Measurements from ENCODE around the gene IRF2BP1.

IRF2BP1 gene

GRCh38 chr19:45886427-45887199 lies 672 bp upstream of the IRF2BP1 start:
- DNase-seq (ENCODE audit: low spot score): peak; percentile 91
- TF ChIP-seq CTCF (IDR thresholded peaks at IDR 0.05; ENCODE audit: borderline replicate concordance, control extremely low read depth, extremely low read depth, insufficient read depth, missing control alignments): no peak
- in situ Hi-C loops (cut with MboI; ENCODE audit: low sequenced_read_pairs, unreplicated experiment): no loop called here

GRCh38 chr19:45884682-45885555 lies 1.0 kb downstream of the IRF2BP1 start:
- DNase-seq (ENCODE audit: low spot score): peak; percentile 65
- in situ Hi-C loops (cut with MboI; ENCODE audit: low sequenced_read_pairs, unreplicated experiment): no loop called here
- no peak for TF ChIP-seq CTCF (IDR thresholded peaks at IDR 0.05; ENCODE audit: borderline replicate concordance, control extremely low read depth, extremely low read depth, insufficient read depth, missing control alignments)

- in situ Hi-C loops (cut with MboI; ENCODE audit: low sequenced_read_pairs, unreplicated experiment): no loop called here
- no peak for DNase-seq (ENCODE audit: low spot score)
- TF ChIP-seq CTCF (IDR thresholded peaks at IDR 0.05; ENCODE audit: borderline replicate concordance, control extremely low read depth, extremely low read depth, insufficient read depth, missing control alignments): no peak
These were observed 1.9 kb downstream of the IRF2BP1 start for GRCh38 chr19:45883881-45884681.

- TF ChIP-seq CTCF (IDR thresholded peaks at IDR 0.05; ENCODE audit: borderline replicate concordance, control extremely low read depth, extremely low read depth, insufficient read depth, missing control alignments): no peak
- DNase-seq (ENCODE audit: low spot score): no peak
- in situ Hi-C loops (cut with MboI; ENCODE audit: low sequenced_read_pairs, unreplicated experiment): no loop called here
These were observed 2.4 kb downstream of the IRF2BP1 start for GRCh38 chr19:45883586-45883880.

GRCh38 chr19:45882652-45883585 lies 3.0 kb downstream of the IRF2BP1 start:
- TF ChIP-seq CTCF (IDR thresholded peaks at IDR 0.05; ENCODE audit: borderline replicate concordance, control extremely low read depth, extremely low read depth, insufficient read depth, missing control alignments): peak; percentile 100
- in situ Hi-C loops (cut with MboI; ENCODE audit: low sequenced_read_pairs, unreplicated experiment): no loop called here
- DNase-seq (ENCODE audit: low spot score): peak; percentile 90

Measured in GM13976 (cell line).